ENCODE results near the gene B3GALT6.
"Not testable (repeated sequence)": the region's sequence is repeated elsewhere in the genome, so short reads cannot be mapped to it uniquely, and the experiment has no call there.

Gene B3GALT6

DNA sequence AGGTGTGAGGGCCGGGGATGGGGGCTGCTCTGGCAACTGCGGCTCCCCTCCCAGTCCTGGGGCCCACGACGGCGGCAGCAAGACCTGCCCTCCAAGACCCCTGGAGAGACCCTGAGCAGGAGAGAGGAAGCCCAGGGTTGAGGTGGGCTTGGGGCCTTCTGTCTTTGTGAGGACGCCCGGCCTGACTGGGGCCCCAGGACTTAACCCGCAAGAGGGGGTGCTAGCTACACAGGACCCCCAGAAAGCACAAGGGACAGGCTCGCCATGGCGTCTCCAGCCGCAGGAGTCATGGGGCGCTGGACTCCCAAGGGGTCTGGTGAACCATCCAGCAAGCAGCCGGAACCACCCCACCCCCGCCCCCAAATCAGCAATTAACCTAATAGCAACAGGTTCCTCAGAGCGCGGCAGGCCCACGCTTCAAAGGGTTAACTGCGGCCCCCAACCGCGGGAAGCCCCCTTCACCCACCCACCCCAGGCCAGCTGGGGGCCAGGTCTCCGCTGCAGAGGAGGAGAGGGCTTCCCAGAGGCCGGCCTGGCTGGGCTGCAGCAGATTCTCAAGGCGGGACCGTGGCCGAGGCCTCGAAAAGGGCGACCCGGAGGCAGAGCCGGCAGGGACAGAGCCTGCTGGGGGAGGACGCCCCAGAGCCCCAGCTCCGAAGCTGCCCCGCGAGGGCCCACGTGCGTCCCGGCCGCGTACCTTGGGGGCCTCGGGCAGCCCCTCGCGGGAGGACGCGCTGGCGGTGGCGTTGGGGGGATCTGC is 14.0 kb downstream of the B3GALT6 start:
- DNase-seq = no peak

DNA sequence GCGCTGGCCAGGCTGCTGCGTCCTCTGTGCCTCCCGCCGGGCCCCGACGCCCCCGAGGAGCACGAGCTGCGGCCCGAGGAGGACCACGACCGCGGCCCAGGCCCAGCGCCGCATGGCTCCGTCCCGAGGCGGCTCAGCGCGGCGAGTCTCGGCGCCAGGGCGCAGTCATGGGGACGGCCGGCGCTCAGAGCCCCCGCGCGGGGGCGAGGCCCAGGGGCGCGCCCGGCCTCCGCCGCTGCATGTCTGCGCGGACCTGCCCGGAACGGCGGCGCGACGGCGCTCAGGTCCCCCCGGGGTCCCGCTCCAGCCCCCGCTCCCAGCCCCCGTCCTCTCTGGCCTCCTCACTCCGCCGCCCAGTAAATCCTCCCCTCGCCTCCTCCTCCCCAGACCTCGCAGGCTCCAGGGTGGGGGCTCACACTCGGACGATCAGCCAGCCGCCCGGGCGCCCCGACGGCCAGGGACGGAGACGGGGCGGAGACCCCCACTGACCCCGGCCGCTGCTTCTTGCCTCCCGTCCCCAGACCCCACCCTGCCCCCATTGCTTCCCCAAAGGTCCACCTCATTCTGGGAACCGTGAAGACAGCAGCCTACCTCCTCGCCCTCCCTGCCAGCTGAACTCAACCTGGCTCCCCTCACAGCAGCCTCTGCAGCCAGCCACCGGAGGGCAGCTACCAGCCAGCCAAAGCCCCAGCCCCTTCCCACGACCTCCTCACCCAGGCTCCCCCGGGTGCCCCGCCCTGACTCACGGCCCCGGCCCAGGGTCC is 14.7 kb downstream of the B3GALT6 start, which contains the start of gene C1QTNF12:
Gene C1QTNF12 (minus strand): TSS at position 146 of the 764 bp plus-strand sequence. CDS start 32 bp downstream, at position 114.
- no peak for DNase-seq

DNA sequence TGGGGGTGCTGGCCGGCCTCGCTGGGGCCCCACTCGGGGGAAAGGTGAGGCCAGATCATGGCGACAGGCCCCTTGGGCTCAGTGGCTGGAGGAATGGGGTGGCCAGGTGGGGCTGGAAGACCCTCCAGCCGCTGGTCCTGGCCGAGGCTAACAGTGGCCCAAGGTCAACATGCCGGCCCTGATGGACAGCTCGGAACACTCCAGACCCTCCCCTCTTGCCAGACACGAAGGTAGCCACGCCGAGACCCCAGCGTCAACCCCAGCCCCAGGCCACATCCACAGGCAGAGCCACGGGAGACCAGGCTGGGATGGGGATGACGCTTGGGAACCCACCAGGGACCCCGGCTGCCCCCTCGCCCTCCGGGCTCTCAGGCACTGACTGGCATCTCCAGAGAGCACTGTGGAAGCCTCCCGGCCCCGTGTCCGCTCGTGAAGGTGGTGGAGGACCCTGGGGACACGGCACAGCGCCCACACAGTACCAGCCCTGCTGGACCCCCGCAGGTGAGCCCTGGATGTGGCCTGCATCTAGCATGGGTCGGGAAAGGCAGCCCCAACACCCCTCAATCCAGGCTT is 15.4 kb downstream of the B3GALT6 start:
- no peak for DNase-seq

DNA sequence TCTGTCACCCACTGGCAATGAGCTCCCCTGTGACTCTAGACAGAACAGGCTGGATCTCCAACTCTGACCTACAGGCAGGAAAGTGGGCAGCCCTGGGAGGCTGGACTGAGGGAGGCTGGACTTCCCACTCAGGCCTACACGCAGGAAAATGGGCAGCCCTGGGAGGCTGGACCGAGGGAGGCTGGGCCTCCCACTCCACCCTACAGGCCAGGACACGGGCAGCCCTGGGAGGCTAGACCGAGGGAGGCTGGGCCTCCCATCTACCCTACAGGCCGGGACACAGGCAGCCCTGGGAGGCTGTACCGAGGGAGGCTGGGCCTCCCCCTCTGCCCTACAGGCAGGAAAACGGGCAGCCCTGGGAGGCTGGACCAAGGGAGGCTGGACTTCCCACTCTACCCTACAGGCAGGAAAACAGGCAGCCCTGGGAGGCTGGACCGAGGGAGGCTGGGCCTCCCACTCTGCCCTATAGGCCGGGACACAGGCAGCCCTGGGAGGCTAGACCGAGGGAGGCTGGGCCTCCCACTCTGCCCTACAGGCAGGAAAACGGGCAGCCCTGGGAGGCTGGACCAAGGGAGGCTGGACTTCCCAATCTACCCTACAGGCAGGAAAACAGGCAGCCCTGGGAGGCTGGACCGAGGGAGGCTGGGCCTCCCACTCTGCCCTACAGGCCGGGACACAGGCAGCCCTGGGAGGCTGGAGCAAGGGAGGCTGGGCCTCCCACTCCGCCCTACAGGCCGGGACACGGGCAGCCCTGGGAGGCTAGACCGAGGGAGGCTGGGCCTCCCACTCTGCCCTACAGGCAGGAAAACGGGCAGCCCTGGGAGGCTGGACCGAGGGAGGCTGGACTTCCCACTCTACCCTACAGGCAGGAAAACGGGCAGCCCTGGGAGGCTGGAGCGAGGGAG is 16.2 kb downstream of the B3GALT6 start:
- DNase-seq = not testable (repeated sequence)

DNA sequence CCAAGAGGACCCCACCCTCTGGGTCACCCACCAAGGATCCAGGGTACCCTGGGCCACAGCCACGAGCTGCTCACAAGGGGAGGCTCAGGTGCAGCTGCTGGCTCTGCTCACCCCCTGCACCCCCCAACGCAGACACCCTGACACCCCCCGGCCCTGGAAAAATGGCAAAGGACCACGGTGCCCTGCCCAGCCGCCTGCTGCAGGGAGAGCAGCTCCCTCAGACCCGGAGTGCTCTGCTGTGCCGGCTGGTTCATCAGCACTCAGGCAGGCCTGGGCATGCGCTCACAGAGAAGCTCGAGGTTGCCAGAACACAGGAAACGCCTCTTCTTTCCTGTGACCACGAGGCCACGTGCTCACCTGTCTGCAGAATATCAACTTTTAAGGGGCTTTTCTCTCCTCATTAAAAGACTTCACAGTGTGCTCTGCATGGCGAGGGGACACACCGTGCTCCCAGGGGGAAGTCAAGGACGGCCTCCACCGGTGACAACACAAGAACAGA is 18.8 kb downstream of the B3GALT6 start:
- no peak for DNase-seq

DNA sequence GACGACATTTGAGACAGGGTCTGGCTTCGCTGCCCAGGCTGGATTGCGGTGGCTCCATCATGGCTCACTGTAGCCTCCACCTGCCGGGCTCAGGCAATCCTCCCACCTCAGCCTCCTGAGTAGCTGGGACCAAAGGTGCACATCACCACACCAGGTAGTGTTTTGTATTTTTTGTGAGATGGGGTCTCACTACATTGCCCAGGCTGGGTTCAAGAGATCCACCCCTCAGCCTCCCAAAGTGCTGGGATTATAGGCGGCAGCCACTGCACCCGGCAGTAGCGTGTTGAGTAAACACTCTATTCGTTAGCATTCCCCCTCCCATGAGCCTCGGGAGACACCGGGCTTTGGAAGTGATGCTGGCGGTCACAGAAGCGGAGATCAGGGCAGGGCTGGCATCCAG is 21.3 kb downstream of the B3GALT6 start:
- no peak for DNase-seq

DNA sequence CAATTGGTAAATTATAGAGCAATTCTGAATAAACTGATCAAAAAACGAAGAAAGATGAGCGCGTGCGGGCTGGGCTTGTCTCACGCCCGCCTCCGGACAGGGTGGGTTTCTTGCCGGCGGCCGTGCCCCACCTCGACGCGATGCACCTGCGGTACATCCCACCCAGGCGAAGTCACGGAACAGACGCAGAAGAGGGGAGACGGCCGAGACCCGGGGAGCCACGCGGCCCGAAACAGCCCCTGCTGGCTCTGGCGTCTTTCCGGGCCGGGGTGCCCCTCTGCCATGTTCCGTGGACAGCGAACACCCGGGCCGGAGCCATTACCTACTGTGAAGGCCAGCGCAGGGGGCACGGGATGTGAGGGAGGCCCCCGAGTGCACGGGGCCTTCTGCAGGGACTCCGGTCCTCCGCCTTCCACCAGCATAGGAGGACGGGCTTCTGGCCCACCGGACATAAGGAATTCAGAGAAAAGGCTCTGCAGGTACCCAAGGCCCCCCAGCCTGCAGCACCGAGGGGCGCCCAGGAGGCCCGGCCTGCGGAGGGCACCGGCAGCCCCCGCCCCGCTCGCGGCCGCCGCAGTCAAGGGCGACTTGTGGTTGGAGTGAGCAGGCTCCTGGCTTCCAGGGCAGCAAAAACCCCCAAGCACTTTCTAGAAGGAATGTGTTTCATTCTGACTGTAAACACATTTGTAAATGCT is 22.1 kb downstream of the B3GALT6 start:
- no peak for DNase-seq

DNA sequence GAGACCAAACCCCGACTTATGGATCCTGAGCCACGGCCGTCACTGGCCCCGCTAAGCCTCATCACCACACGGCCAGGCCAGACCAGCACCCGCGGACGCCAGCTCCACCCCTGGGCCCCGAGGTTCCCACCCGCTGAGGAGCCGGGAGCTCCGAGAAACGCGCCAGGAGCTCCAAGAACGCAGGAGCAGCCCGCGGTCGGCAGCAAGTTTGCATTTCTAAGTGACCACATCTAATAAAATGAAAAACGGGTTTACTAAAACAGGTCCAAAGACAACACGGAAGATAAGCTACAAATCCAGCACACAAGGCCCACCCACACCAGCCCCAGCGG is 22.6 kb downstream of the B3GALT6 start:
- DNase-seq = no peak

DNA sequence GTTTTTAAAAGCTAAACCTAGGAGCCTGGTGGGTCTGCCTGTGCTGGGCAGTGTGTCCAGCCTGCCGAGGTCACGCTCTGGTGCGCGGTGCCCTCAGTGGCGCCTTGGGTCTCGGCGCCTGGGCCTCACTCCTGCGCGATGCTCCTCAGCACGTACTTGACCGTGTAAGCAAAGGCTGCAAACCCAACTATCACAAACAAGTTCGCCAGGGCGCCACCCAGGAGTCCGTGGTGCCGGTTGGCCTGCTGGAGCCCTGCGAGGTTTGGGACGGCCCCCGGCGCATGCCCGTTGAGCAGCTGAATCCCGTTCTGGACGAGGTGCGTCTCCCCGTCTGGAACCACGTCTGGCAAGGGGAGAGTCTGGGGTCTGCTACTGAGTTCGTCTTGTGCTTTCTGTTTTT is 23.0 kb downstream of the B3GALT6 start:
- no peak for DNase-seq

DNA sequence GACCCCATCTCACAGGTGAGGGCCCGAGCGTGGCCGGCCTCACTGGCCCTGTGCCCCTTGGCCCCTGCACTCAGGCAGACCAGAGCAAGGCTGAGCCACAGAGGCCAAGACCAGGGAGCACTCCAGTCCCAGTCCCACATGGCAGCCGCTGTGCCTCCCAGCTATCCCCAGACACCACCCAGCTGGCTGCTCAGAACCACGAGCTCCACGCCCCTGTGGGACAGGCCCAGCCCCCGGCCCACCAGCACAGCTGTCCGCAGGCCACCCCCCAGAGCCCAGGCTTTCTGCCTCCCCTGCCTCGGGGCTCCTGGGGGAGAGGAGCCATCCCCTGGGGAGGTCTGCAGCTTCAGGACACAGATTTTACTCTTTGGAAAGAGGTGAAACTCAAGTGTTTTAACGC is 23.6 kb downstream of the B3GALT6 start:
- no peak for DNase-seq

DNA sequence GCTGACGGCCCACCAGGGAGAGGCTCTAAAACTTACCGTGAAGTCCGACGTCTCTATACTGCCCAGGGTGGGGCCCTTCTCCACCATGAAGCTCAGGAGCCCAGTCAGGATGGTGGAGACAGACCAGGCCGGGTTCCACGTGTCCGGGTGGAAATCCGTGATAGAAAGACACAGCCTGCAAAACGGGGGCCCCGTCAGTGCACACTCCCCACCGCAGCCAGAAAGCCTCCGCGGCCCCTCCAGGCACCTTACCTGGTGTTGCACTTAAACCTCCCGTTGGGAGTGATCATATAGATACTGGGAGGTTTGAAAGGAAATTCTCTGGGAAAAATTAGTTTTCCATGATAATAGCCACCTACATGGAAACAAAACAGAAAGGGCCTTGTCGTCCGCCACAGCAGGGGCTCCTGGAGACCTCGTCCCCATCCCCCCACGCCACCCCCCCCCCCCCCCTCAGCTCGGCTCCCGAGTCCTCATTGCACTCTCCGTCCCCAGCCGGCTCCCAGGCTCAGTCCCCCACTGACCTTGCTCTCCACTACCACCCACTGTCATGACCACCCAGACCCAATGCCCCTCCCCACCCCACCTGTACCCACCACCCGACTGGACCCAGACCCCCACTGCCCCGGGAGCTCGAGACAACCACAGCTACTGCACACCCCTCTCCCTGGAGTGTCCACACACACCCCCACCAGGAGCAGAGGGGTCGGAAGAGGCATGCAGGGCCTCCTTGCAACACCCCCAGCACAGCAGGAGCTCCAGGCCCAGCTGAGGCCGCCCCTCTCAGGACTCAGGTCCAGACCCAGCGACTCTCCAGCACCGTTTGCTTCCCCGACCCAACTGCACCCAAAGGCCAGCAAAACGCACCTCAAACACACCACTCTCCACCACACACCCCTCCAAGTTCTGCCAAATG is 25.2 kb downstream of the B3GALT6 start:
- DNase-seq = no peak

DNA sequence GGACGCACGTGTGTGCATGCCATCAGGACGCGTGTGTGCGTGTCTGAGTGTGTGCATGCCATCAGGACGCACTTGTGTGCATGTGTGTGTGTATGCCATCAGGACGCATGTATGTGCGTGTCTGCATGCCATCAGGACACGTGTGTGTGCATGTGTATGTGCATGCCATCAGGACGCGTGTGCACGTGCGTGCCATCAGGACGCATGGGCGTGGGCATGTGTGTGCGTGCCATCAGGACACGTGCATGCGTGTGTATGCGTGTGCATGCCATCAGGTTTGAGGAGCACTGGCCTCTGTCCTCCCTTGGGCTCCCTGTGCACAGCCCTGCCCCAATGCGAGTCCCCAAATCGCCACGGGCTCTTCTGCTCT is 27.1 kb downstream of the B3GALT6 start:
- DNase-seq = no peak

DNA sequence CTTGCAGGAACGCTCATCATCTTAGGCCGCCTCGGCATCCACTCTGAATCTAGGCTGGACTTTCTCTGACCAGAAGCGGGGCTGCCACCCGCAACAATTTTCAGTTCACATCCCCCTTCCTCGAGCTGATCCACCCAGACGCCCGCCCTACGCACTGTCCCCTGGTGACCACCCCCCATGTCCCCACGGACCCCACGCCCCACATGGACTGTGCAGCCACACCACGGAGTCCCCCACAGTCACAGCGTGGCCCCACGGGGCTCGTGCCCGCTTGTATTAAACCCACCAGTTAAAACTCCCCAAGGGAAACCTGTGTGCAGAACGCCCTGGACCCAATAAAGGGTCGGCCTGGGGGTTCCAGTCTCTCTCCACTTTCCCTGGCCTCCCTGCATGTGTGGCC is 27.5 kb downstream of the B3GALT6 start:
- no peak for DNase-seq

DNA sequence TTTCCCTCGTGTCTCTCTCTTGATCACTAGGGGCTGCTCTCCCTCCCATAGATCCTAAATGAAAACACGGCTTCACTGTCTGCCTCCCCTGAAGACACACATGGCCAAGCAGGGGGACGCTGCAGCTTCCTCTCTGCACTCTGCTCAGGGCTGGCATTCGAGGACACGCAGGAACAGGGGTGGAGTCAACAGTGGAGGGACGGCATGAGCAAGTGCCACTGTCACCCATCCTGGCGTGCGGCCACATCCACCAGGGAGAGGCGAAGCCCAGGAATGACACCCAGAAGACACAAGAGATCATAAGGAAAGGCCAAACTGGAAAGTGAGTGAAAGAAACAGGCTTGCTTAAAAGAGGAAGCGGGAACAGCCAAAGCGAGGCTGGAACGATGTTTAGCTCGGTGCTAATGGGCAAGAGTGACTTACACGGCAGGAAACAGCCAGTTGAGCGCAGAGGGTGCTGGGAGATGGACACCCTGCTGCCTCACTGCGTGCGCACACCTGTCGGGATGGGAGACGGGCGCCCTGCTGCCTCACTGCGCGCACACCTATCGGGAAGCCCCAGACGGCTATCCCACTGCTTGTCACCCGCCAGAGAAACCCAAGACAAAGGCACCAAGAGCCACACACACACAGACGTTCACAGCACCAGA is 28.0 kb downstream of the B3GALT6 start:
- no peak for DNase-seq

DNA sequence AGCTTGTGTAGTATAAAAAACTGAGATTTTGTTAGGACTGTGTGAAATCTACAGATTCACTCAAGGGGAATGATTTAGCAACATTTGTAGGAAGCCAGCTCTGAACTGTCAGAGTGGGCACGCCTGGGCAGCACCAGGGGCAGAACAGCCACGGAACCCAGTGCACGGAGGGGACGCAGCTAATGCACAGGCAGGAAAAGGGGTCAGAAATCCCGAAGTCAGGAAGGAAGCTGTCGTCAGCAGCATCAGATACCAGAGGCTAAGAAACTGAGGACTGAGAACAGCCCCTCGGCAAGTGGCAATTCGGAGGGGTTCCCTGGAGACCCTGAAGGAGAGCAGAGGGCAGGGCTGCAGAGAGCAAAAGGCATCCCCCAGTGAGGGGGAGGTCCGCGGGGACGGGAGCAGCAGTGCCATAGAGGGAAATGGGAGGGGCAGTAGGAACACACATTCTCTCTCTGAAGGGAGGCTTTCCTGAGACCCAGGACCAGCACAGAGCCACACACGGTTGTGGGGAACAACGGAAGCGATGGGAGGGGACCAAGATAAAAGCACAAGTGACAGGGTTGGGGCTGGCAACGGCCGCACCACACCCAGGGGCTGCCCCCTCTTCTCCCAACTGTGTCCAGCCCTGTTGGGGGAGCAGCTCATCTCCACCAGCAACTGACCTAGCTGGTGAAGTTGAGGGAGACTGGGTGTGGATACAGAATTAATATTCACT is 29.0 kb downstream of the B3GALT6 start:
- no peak for DNase-seq

DNA sequence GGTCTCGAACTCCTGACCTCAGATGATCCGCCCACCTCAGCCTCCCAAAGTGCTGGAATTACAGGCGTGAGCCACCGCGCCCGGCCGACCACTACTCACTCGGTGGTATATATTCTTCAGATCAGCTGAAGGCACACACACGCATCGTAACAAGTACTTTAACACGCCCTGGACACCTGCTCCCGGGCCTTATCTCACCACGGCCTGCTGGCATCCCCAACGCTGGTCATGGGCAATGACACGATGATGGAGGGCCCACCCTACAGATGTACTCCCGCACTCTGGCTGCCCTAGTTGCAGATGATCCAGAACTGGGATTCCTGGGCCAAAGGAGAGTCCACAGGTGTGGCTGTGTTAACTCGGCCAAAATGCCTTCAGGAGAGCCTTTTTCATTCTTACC is 30.0 kb downstream of the B3GALT6 start:
- DNase-seq = no peak

DNA sequence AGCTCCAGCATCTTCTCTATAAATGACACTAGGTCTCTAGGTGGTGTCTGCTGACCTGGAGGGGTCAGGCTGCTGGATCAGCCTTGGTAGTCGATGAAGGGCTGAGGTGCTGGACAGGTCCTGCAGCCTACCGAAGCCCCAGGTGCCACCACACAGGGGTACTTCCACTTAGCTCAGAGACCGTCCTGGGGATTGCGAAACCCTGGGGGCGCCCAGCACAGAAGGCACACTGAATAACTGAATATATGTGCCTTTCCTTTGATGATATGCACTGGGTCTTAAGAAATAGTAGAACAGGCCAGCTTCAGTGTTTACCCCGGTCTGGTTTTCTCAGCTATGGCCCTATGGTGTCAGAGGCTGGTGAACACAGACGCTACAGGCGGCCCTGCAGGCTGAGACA is 30.7 kb downstream of the B3GALT6 start:
- DNase-seq = no peak

DNA sequence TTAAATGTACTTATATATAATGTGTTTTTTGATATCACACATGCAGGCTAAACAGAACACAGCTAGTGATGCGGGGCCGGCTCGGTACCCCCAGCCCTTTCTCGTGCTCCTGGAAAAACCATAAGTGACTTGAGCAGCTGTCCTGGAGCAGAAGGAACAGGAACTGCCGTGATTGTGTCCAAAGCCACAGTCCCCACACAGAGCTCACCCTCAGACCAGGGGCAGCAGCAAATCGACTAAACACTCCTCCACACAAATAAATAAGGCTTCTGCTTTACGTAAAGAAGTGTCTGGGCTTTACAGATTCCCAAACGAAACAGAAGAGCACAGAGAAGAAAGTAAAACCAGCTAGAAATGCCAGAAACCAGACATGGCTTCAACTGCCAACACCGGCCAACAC is 32.0 kb downstream of the B3GALT6 start:
- DNase-seq = no peak

DNA sequence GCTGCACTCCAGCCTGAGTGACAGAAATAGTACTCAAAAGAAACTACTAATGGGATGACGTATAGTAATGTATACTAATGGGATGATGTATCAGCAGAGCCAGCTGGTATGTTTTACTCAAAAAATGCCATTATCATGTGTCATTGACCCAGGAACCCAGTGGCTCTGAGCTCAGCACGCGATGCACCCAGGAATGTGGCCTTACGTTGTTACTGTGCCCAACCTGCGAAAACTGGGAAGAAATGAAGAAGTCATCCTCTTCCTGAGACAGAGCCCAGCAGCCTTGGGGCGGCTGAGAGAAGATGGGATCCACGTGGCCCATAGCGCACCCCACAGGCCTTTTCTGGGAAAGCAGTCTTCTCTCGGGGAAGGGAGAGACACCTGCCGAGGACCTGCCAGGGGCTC is 32.8 kb downstream of the B3GALT6 start:
- no peak for DNase-seq

Data from NCI-H1048 (cell line).